Measurements from ENCODE around the gene HS6ST3. TPM values are rescaled to one million over a fixed set of nuclear protein-coding genes. Genes with fewer than 3 reads are reported as not detected.

Gene HS6ST3
- total RNA-seq, 4 donors from 2014 or later = 0.16 to 0.27 TPM; not detected in 2

GRCh38 chr13:96646515-96647211, 556.8 kb downstream of the HS6ST3 start:
- H3K4me1 ChIP-seq = no peaks in the 10 kb centered on the region
- TF ChIP-seq POLR2A (IDR thresholded peaks at IDR 0.05) = no peak
- TF ChIP-seq POLR2AphosphoS5 (IDR thresholded peaks at IDR 0.05) = no peak
- TF ChIP-seq EP300 (IDR thresholded peaks at IDR 0.05; ENCODE audit: low read depth) = no peak
- in situ Hi-C loops (cut with MboI; ENCODE audit: low pct_ligation_motif_present in 1 of 4, low pct_unique_long_range_greater_than_20kb in 1 of 4, low sequenced_read_pairs in 3 of 4) (no loop called here), intact Hi-C loops (cut with DNase I; ENCODE audit: low total_unique reads) (no loop called here)
- no peak overlapping the region for H3K4me3 ChIP-seq
- no peak overlapping the region for H3K27ac ChIP-seq
- DNase-seq = no peak
- no peaks in the 10 kb centered on the region for H3K27me3 ChIP-seq
- no peaks in the 10 kb centered on the region for H3K36me3 ChIP-seq
- WGBS, 2 donors (ENCODE audit: low coverage in 1 of 2) = 86 to 100% methylated on average over 4 to 8 of the region's 8 CpGs
- peaks cover 5 to 7% of the 10 kb centered on the region in 2 donors for H3K9me3 ChIP-seq

- in situ Hi-C loops (cut with MboI; ENCODE audit: low pct_ligation_motif_present in 1 of 4, low pct_unique_long_range_greater_than_20kb in 1 of 4, low sequenced_read_pairs in 3 of 4) = no loop called here
- intact Hi-C loops (cut with DNase I; ENCODE audit: low total_unique reads) = no loop called here
- H3K27ac ChIP-seq = no peak overlapping the region
Observed at GRCh38 chr13:96650301-96650886, 560.5 kb downstream of the HS6ST3 start.

GRCh38 chr13:96651598-96651997, 561.7 kb downstream of the HS6ST3 start:
- intact Hi-C loops (cut with DNase I; ENCODE audit: low total_unique reads) = no loop called here
- 25 to 30% methylated on average over 1 of the region's 1 CpG for WGBS, 2 donors (ENCODE audit: low coverage in 1 of 2)
- no peak overlapping the region for H3K4me3 ChIP-seq

More at GRCh38 chr13:96650301-96650886, 560.5 kb downstream of the HS6ST3 start:
- no peaks in the 10 kb centered on the region for H3K36me3 ChIP-seq
- 56 to 66% methylated on average over 2 to 3 of the region's 3 CpGs for WGBS, 2 donors (ENCODE audit: low coverage in 1 of 2)
- H3K4me3 ChIP-seq = no peak overlapping the region
- no peaks in the 10 kb centered on the region for H3K9me3 ChIP-seq
- no peaks in the 10 kb centered on the region for H3K27me3 ChIP-seq
- no peaks in the 10 kb centered on the region for H3K4me1 ChIP-seq
- TF ChIP-seq POLR2AphosphoS5 (IDR thresholded peaks at IDR 0.05) = no peak
- TF ChIP-seq EP300 (IDR thresholded peaks at IDR 0.05; ENCODE audit: low read depth) = no peak
- no peak for TF ChIP-seq POLR2A (IDR thresholded peaks at IDR 0.05)
- TF ChIP-seq CTCF (IDR thresholded peaks at IDR 0.05) = no peak
- DNase-seq = no peak

GRCh38 chr13:96652506-96652905, 562.6 kb downstream of the HS6ST3 start:
- Histone ChIP-seq H3K9me3 (no peaks in the 10 kb centered on the region), H3K27ac (no peak overlapping the region), H3K4me3 (no peak overlapping the region), H3K4me1 (no peaks in the 10 kb centered on the region), H3K36me3 (no peaks in the 10 kb centered on the region), H3K27me3 (no peaks in the 10 kb centered on the region)
- TF ChIP-seq EP300 (IDR thresholded peaks at IDR 0.05; ENCODE audit: low read depth) = no peak
- TF ChIP-seq CTCF (IDR thresholded peaks at IDR 0.05) = no peak
- no peak for TF ChIP-seq POLR2AphosphoS5 (IDR thresholded peaks at IDR 0.05)
- TF ChIP-seq POLR2A (IDR thresholded peaks at IDR 0.05) = no peak
- in situ Hi-C loops (cut with MboI; ENCODE audit: low pct_ligation_motif_present in 1 of 4, low pct_unique_long_range_greater_than_20kb in 1 of 4, low sequenced_read_pairs in 3 of 4) (no loop called here), intact Hi-C loops (cut with DNase I; ENCODE audit: low total_unique reads) (no loop called here)
- DNase-seq = no peak

More at GRCh38 chr13:96651598-96651997, 561.7 kb downstream of the HS6ST3 start:
- Histone ChIP-seq H3K4me1 (no peaks in the 10 kb centered on the region), H3K36me3 (no peaks in the 10 kb centered on the region), H3K27ac (no peak overlapping the region), H3K27me3 (no peaks in the 10 kb centered on the region), H3K9me3 (no peaks in the 10 kb centered on the region)
- in situ Hi-C loops (cut with MboI; ENCODE audit: low pct_ligation_motif_present in 1 of 4, low pct_unique_long_range_greater_than_20kb in 1 of 4, low sequenced_read_pairs in 3 of 4) = no loop called here
- DNase-seq = no peak
- TF ChIP-seq POLR2A (IDR thresholded peaks at IDR 0.05) (no peak), POLR2AphosphoS5 (IDR thresholded peaks at IDR 0.05) (no peak), EP300 (IDR thresholded peaks at IDR 0.05; ENCODE audit: low read depth) (no peak), CTCF (IDR thresholded peaks at IDR 0.05) (no peak)

All from transverse colon (tissue), 4 donors.